CD14-positive monocyte (primary cell): ENCODE results near the gene SASH1. TPM values are rescaled to one million over a fixed set of nuclear protein-coding genes. Genes with fewer than 3 reads are reported as not detected.

ENCODE experiments used
- DNase-seq, 3 donors: peaks; one replicate each; pipeline ENCODE4 v3.0.0-alpha.2; 2011 to 2022
- H2AFZ ChIP-seq: 2 replicates; pipeline ENCODE4 v1.6.0; 2012; ENCODE audit warnings: mild to moderate bottlenecking, low read depth, low read length, inconsistent platforms; ENCODE audit not compliant: insufficient read depth, poor library complexity, severe bottlenecking
- H3K27ac ChIP-seq, 2 donors: 1 replicate in 1 of 2; 2 replicates in 1 of 2; pipeline ENCODE4 v1.5.1; 2012 to 2013; ENCODE audit warnings: low read length in 2 of 2, control low read depth in 1 of 2, inconsistent platforms in 1 of 2, low read depth in 1 of 2, mild to moderate bottlenecking in 1 of 2
- H3K27me3 ChIP-seq, 2 donors: one replicate each; pipeline versions ENCODE4 v1.6.0 to v1.6.1; 2011 to 2013; ENCODE audit warnings: low read length in 2 of 2; ENCODE audit not compliant: control insufficient read depth in 2 of 2, insufficient read depth in 2 of 2
- H3K36me3 ChIP-seq, 2 donors: replicated peaks in 1 of 2; 1 replicate in 1 of 2; 2 replicates in 1 of 2; pipeline versions ENCODE4 v1.5.1 to v1.6.1; 2012 to 2013; ENCODE audit warnings: low read length in 2 of 2, control low read depth in 1 of 2, inconsistent platforms in 1 of 2, mild to moderate bottlenecking in 1 of 2; ENCODE audit not compliant: insufficient read depth in 2 of 2, control insufficient read depth in 1 of 2
- H3K4me1 ChIP-seq, 2 donors: 1 replicate in 1 of 2; 2 replicates in 1 of 2; pipeline versions ENCODE4 v1.5.1 to v1.6.1; 2012 to 2013; ENCODE audit warnings: low read length in 2 of 2, control low read depth in 1 of 2, inconsistent platforms in 1 of 2, mild to moderate bottlenecking in 1 of 2, moderate library complexity in 1 of 2; ENCODE audit not compliant: insufficient read depth in 2 of 2, control insufficient read depth in 1 of 2
- H3K4me2 ChIP-seq: replicated peaks from 2 replicates; pipeline ENCODE3; 2012; ENCODE audit warnings: low read length, moderate library complexity, mild to moderate bottlenecking; ENCODE audit not compliant: poor library complexity, severe bottlenecking; ENCODE audit errors: extremely low read depth
- H3K4me3 ChIP-seq, 3 experiments: fragments of 200-600 bp in 1 of 3; sonication (generic) in 1 of 3; replicated peaks in 1 of 3; 1 replicate in 2 of 3; 2 replicates in 1 of 3; pipeline ENCODE4 v1.5.1; 2011 to 2013; ENCODE audit warnings: low read length in 3 of 3, mild to moderate bottlenecking in 3 of 3, control low read depth in 2 of 3, low read depth in 2 of 3, inconsistent platforms in 1 of 3, moderate library complexity in 1 of 3
- H3K79me2 ChIP-seq: 2 replicates; pipeline ENCODE4 v1.6.0; 2012; ENCODE audit warnings: mild to moderate bottlenecking, control low read depth, inconsistent platforms, low read length, moderate library complexity; ENCODE audit not compliant: insufficient read depth
- H3K9ac ChIP-seq: 2 replicates; pipeline ENCODE4 v1.6.0; 2017; ENCODE audit warnings: low read length, mild to moderate bottlenecking; ENCODE audit not compliant: insufficient read depth, poor library complexity, severe bottlenecking
- H3K9me3 ChIP-seq, 2 donors: replicated peaks in 1 of 2; 1 replicate in 1 of 2; 2 replicates in 1 of 2; pipeline versions ENCODE4 v1.5.1 to v1.6.1; 2012 to 2013; ENCODE audit warnings: low read length in 2 of 2, control low read depth in 1 of 2; ENCODE audit not compliant: control insufficient read depth in 1 of 2, insufficient read depth in 1 of 2
- H4K20me1 ChIP-seq: 2 replicates; pipeline ENCODE4 v1.6.0; 2012; ENCODE audit warnings: mild to moderate bottlenecking, low read length, control low read depth, moderate library complexity; ENCODE audit not compliant: insufficient read depth
- H3K27ac Mint-ChIP-seq, 7 donors: one replicate each; pipeline ENCODE4 v1.8.0; 2020; ENCODE audit warnings: mild to moderate bottlenecking in 7 of 7, mixed read lengths in 7 of 7, moderate library complexity in 6 of 7, inconsistent platforms in 2 of 7
- H3K27me3 Mint-ChIP-seq, 3 donors: one replicate each; pipeline ENCODE4 v1.8.0; 2021 to 2022; ENCODE audit warnings: low read depth in 3 of 3, mild to moderate bottlenecking in 3 of 3, mixed read lengths in 3 of 3, moderate library complexity in 3 of 3, inconsistent platforms in 1 of 3
- H3K36me3 Mint-ChIP-seq, 2 donors: one replicate each; pipeline ENCODE4 v1.8.0; 2020; ENCODE audit warnings: mixed read lengths in 2 of 2, inconsistent platforms in 1 of 2, mild to moderate bottlenecking in 1 of 2
- H3K4me1 Mint-ChIP-seq: one replicate; pipeline ENCODE4 v1.8.0; 2020; ENCODE audit warnings: mild to moderate bottlenecking, mixed read lengths
- H3K4me3 Mint-ChIP-seq, 2 donors: one replicate each; pipeline ENCODE4 v1.8.0; 2020; ENCODE audit warnings: mild to moderate bottlenecking in 2 of 2, mixed read lengths in 2 of 2, moderate library complexity in 1 of 2
- H3K9me3 Mint-ChIP-seq, 7 donors: one replicate each; pipeline ENCODE4 v1.8.0; 2020 to 2022; ENCODE audit warnings: mixed read lengths in 7 of 7, mild to moderate bottlenecking in 6 of 7, moderate library complexity in 6 of 7, inconsistent platforms in 2 of 7
- CTCF ChIP-seq: fragments of 200-600 bp; IDR thresholded peaks from one replicate; pipeline ENCODE4 v1.8.0; 2022; ENCODE audit warnings: antibody characterized with exemption, mild to moderate bottlenecking
- WGBS: methylation state at CpG from one replicate; pipeline ENCODE4 v1.1.5; 2013; ENCODE audit warnings: missing lambda C conversion rate; ENCODE audit not compliant: insufficient coverage; 5-methylcytosine and 5-hydroxymethylcytosine counted together
- intact Hi-C, 2 donors: fragments of 100-400 bp; cut with micrococcal nuclease; formaldehyde crosslinking; loops; one replicate each; pipeline versions ENCODE4 v1.15.0 to v1.15.1; 2023
- polyA plus RNA-seq, 3 donors: library from polyadenylated mRNA; depleted of rRNA in 1 of 3; unstranded in 2 of 3; stranded (reverse) in 1 of 3; fragments of 300-500 nt in 2 of 3; fragments of >200 nt in 1 of 3; fragmentation: Illumina TruSeq in 2 of 3; gene quantifications; 1 replicate in 2 of 3; 2 replicates in 1 of 3; pipeline ENCODE4 v1.2.3, GENCODE V29; 2012 to 2021

SASH1 gene
- polyA plus RNA-seq, 3 donors, result 0.90 to 5.1 (median 4.7) TPM

- Histone ChIP-seq H3K9ac (no peak overlapping the region), H3K27me3 (no peaks in the 10 kb centered on the region), H3K27ac (no peak overlapping the region), H3K4me1 (no peaks in the 10 kb centered on the region), H3K4me2 (no peak overlapping the region), H3K9me3 (peaks cover 0 to 6% of the 10 kb centered on the region in 2 donors), H4K20me1 (no peaks in the 10 kb centered on the region), H2AFZ (no peak overlapping the region), H3K79me2 (no peaks in the 10 kb centered on the region), H3K4me3 (no peak overlapping the region), H3K36me3 (no peaks in the 10 kb centered on the region)
- no peak for DNase-seq
- peaks cover 6% of the 10 kb centered on the region for H3K4me1 Mint-ChIP-seq
- 93% methylated on average over 10 of the region's 10 CpGs for WGBS
- intact Hi-C loops, result no loop called here
- TF ChIP-seq CTCF, result no peak
- no peak overlapping the region for H3K27ac Mint-ChIP-seq
- peaks cover 0 to 10% (median 6%) of the 10 kb centered on the region in 3 donors for H3K27me3 Mint-ChIP-seq
- peaks cover 4 to 5% of the 10 kb centered on the region in 2 donors for H3K36me3 Mint-ChIP-seq
- peaks cover 0 to 7% (median 3%) of the 10 kb centered on the region in 7 donors for H3K9me3 Mint-ChIP-seq
- H3K4me3 Mint-ChIP-seq, result no peak overlapping the region
These were observed 174.8 kb downstream of the SASH1 start for GRCh38 chr6:148517470-148517869.

GRCh38 chr6:148518511-148519156, 176.0 kb downstream of the SASH1 start:
- H2AFZ ChIP-seq, result no peak overlapping the region
- H3K36me3 ChIP-seq, result no peaks in the 10 kb centered on the region
- TF ChIP-seq CTCF, result no peak
- H3K27ac ChIP-seq, result no peak overlapping the region
- intact Hi-C loops, result no loop called here
- H3K9ac ChIP-seq, result no peak overlapping the region
- no peak overlapping the region for H3K4me2 ChIP-seq
- no peaks in the 10 kb centered on the region for H3K27me3 ChIP-seq
- no peak overlapping the region for H3K27ac Mint-ChIP-seq
- no peaks in the 10 kb centered on the region for H3K4me1 ChIP-seq
- H3K4me3 ChIP-seq, result no peak overlapping the region
- peaks cover 0 to 10% (median 6%) of the 10 kb centered on the region in 3 donors for H3K27me3 Mint-ChIP-seq
- peaks cover 0 to 7% (median 3%) of the 10 kb centered on the region in 7 donors for H3K9me3 Mint-ChIP-seq
- peaks cover 6% of the 10 kb centered on the region for H3K4me1 Mint-ChIP-seq
- no peaks in the 10 kb centered on the region for H3K79me2 ChIP-seq
- H3K36me3 Mint-ChIP-seq, result peaks cover 4 to 5% of the 10 kb centered on the region in 2 donors
- no peaks in the 10 kb centered on the region for H4K20me1 ChIP-seq
- 95% methylated on average over 11 of the region's 12 CpGs for WGBS
- H3K9me3 ChIP-seq, result peaks cover 0 to 6% of the 10 kb centered on the region in 2 donors
- no peak overlapping the region for H3K4me3 Mint-ChIP-seq
- no peak for DNase-seq
